ENCODE data around the gene ZNF490.

GRCh38 chr19:12546068-12546467 lies 64.5 kb downstream of the ZNF490 start:
- TF ChIP-seq, protein P1, sequence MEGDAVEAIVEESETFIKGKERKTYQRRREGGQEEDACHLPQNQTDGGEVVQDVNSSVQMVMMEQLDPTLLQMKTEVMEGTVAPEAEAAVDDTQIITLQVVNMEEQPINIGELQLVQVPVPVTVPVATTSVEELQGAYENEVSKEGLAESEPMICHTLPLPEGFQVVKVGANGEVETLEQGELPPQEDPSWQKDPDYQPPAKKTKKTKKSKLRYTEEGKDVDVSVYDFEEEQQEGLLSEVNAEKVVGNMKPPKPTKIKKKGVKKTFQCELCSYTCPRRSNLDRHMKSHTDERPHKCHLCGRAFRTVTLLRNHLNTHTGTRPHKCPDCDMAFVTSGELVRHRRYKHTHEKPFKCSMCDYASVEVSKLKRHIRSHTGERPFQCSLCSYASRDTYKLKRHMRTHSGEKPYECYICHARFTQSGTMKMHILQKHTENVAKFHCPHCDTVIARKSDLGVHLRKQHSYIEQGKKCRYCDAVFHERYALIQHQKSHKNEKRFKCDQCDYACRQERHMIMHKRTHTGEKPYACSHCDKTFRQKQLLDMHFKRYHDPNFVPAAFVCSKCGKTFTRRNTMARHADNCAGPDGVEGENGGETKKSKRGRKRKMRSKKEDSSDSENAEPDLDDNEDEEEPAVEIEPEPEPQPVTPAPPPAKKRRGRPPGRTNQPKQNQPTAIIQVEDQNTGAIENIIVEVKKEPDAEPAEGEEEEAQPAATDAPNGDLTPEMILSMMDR (IDR thresholded peaks at IDR 0.05; ENCODE audit: poor library complexity), result no peak
- no peak for TF ChIP-seq EZH2phosphoT487 (IDR thresholded peaks at IDR 0.05; ENCODE audit: low read depth, severe bottlenecking, unreplicated experiment)

All from hepatocyte (in vitro differentiated cells).